GM19468 (cell line): ENCODE measurements around the gene MMP8.
A peak's percentile ranks its signal among the peaks of the same experiment; 100 is the strongest.

Experiments
- ATAC-seq: cut with Tn5 transposase; IDR thresholded peaks from one replicate; pipeline ENCODE4 v1.9.1; 2021; ENCODE audit warnings: mild to moderate bottlenecking, moderate library complexity, moderate number of reproducible peaks; ENCODE audit not compliant: unreplicated experiment; ENCODE audit errors: extremely low read depth

MMP8 gene

DNA sequence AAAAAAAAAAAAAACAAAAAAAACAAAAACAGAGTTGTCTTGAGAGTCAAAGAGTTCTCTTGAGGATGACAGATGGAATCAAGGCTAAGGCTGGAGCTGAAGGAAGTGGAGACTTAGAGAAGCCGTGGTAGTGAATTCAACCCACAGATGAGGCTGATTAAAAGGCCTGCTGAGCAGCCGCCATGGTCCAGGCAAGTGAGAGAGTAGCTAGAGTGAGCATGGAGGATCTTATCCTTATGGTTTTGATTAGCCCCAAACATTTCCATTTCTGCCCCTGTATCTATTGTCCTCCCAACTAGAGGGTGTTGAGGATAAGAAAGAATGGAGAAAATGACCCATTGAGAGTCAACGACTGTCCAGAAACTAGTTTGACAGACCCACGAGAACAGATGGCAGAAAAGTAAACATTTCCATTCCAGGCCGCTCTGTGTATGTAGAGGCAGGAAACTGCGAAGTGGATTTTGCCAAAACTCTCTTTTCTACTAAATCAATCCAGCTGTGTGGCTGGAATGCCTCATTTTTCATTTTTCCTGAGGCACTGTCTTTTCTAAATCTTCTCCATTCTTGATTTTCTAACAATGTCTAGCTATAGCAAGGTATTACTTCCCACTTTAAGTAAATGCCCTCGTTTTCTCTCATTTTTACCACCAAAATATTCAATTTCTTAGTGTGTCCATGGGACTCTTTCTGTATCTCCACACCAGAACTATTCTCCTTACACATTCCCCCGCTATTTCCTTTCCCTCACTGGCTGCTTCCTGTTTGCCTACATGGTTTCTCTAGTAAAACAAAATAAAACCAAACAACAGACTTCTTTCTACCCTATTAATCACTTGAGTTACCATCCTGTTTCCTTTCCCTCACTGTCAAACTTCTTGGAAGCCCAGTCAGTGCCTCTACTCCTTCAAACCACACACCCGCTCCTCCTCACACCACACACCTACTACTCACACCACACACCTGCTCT lies 5.4 kb upstream of the MMP8 start:
- ATAC-seq, result no peak

DNA sequence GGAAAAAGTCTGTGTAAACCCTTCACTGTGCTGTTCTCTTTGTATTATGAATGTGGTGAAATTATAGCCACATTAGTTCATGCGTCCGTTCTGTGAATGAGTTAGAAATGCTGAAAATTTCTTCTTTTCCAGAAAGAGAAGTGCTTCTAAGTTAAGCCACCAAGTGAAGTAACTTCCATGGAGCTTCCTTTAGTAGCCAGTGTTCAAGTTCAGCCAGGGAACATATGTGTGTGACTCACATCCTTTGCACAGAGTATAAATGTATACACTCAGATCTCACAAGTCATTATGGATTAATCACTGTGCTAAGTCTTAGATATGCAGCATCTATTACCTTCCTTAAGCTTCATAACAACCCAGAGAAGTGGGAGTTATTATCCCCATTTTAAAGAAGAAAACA lies 3.1 kb upstream of the MMP8 start:
- no peak for ATAC-seq

DNA sequence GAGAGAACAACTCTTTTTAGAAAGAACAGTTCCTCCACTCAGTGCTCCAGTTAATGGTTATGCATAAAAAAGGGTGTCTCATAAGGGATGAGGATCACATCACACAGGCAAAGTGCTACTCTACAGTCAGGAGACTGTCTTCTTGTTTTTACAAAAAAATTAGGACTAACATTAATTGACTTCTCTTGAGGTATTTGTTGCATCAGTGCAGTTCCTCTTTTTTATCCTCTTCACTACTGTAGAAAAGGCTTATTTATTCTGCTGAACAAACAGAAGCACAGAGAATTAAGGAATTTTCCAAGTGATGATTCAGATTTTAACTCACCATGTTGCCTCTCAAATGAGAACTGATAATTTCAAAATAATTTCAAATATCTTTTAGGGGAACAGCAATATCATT lies 1.9 kb downstream of the MMP8 start:
- no peak for ATAC-seq

DNA sequence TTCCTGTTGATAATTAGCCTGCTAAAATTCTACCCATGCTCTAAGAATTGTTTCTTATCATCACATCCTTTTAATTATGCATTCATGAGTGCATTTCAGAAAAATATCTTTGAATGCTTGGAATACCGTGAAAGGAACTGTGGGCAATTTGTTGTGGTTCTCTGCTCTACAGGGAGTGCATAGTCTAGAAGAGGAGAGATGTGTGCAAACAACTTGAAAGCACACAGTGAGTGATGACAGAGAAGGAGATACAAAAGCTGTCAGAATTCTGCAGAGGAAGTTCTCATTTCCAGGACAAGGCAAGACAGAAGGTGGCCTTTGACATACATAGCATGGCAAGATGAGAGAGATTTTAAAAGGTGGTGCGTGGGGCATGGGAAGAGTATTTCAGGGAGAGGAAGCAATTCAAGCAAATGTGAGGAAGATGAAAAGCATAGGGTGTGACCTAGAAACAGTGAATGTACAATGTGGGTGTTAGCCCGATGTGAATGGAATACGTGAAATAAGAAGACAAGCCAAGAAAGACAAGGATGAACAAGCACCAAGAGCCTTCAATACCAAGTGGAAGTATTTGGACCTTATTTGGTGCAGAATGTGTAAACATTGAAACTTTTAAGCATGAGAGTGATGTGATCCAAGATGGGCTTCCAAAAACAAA lies 5.0 kb downstream of the MMP8 start:
- no peak for ATAC-seq

DNA sequence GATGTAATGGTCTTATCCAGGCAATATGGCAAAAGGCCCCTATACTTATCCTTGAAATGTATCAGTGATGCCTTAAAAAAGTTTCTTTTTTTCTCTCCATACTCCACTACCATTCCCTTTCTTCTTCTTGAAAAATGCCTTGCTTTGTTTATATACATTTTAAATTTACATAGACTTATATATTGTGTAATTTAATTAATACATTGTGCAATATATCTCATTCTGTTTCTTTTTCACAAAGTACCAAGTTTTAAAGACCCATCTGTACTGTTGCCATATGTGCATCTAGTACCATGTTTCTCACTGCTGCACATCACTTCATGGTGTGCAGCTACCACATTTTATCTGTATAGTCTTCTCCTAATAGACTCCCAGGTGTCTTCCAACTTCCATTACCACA lies 7.5 kb downstream of the MMP8 start:
- no peak for ATAC-seq

DNA sequence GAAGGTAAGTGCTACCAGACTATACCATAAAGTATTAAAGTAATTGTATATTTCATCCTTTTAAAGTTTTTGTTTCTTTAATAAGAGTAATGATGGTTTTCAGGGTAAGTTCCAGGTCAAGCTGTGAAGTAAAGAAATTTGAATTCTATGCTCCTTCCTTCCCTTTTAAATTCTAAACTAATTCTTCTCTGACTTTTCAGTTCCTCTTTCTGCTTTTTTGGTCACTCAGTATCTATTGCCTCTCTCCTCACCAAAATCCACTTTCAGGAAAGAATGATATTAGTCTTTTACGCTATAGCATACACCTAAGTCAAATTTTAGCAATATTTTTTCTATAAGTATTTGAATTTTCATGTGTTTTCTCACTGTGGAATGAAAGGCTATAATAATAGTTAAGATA lies 8.2 kb downstream of the MMP8 start:
- ATAC-seq, result peak; percentile 63

DNA sequence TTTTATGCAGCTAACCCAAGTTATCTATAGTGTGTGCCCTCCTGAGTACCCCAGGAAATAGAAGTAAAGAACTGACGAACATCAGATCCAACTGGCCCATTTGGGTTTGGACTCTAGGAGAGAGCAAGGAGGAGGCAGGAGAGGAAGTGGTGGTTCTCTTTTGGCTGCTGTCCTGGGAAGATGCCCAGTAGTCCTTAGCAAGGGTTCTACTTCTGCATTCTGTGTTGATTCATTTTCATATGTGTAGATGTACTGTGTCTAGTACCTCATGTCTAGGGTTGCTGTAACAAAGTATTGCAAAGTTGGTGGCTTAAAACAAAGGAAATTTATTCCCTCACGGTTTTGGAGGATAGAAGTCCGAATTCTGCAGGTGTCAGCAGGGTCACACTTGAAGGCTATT lies 12.6 kb downstream of the MMP8 start:
- ATAC-seq, result no peak

DNA sequence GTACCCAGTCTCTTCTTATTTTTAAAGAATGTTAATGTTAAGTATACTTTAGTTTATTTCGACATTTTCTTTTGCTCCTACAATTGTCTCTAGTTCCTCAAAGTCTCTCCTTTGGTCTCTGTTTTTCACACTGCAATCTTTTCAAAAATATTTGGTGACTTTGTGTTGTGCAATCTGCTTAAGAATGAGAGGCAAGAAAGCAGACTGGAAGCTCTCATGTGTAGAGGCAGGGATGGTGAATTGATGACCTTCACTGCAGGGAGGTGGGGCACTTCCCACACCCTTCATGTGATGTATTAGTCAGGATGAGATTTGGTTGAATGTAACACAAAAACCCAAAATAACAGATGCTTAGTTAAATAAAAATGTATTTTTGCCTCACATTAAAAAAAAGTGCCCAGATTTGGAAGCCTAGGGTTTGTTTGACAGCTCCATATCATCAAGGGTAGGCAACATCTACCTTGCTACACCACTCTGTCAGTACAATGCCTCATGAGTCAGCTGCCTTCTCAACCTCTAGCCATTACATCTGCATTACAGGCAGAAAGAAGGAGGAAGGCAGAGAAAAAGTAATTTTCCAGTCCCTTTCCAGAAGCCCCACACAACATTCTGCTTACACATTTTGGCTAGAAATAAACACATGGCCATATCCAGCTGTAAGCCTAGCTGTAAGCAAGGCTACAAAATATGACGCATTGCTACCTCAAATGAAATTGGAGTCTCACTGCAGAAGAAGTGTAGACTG lies 15.4 kb downstream of the MMP8 start:
- ATAC-seq, result no peak

DNA sequence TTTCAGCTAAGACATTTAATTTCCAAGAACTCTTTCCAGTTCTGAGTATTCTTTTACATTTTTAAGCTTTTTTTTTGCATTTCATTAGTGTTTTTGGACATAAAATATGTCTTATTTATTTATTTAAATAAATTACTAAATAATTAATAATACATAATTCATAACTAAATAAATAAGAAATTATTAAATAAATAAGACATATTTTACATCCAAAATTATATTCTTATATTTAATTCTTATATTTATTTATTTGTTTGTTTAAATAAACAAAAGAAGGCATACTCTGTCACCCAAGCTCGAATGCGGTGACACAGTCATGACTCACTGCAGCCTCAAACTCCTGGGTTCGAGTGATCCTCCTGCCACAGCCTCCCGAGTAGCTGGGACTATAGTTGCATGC lies 16.1 kb downstream of the MMP8 start:
- no peak for ATAC-seq

DNA sequence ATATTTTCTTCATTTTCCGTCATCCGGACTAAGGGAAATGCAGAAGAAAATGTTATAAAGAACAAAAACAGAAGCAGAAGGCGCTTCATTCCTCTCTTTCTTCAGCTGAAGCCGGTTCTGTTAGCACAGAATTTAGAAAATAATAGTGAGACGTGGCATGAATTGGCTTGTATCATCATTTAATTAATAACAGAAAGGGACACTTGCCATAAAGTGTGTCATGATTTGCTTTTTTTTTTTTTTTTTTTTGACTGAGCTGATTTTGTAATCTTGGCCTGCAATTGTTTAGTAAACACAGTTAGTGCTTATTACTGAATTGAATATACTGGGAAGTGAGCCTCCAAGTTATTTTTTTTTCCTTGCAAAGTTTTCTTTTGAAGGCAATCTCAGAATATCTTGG lies 19.1 kb downstream of the MMP8 start, which contains the start of gene MMP27:
TSS of gene MMP27 (minus strand) at position 144 of the 400 bp plus-strand sequence. CDS start at position 89, 55 bp downstream.
- ATAC-seq, result no peak

DNA sequence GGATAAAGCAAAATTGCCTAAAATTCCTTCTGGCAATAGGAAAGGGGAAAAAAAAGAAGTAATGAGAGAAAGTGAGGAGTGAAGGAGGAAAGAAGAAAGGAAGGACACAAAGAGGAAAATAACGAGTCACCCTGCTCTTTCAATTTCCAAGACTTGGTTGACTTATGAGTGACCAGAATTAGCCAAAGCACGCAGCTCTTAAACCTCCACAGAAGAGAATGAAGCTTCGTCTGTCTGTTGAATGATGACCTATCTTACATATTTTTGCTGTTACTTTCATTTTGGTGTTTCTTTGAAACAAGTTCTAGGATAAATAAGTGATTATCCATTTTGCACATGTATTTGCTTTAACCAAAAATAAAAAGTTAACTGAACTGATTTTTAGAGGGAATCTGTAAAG lies 19.9 kb downstream of the MMP8 start:
- ATAC-seq, result no peak

DNA sequence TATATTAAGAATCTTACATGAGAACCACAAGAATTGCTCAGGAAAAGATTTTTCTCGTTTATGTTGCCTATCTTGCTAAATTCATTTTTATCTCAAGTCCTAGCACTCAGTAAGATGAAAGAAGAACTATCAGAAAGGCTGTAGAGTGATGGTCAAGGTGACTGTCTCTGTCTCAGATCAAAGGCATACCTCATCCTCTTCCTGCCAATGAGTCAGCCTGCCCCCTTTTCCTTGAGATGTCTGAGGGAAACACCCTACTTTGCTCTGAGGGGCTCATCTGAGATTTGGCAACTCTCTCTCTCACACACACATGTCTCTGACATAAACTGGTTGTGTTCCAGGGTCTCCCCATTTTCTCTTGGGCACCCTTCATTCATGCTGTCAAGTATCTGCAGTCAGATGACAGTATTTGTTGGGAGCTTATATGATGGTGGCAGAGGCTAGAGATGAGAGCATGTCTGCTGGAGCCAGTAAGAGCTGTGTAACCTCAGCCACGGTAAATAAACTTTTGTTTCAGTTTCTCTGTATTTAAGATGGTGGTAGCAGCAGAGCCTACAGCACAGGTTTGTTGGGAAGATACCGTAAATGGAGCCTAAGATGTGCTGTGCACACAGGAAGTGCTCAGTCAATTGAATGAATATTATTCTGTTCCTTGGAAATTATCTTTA lies 20.8 kb downstream of the MMP8 start:
- no peak for ATAC-seq

DNA sequence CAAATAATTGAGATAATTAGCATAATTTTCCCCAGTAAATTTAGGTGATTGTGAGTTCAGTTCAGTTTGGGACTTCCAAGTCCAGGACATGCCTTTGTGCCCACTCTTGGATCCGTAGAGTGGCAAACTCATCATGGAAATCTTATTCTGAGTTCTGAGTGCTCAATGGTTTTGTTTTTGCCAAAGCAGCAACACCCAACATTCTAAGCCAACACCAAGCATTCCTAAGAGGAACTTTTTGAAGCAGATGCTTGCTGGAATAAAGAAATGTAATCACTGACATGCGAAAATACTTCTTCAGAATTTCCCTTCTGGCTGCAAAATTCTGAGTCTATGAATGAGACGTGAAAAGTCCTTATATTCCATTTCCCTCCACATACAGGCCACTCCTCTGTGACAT lies 29.6 kb downstream of the MMP8 start:
- no peak for ATAC-seq

DNA sequence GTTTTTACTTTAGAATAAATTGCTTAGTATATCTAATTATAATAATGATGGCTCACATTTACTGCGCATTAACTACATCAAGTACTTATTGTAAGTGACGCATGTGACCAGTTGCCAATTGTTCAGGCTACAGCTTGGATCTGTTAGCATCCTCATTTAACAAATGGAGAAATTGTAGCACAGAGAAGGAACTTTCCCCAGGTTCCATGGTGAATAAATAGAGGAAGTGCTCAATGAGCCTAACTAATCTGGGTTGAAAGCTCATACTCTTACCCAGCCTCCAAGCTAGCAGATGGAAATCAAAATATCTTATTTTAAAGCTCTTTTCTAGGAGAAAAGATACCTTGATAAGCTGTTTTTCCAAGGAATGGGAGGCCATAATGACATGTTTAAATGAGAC lies 39.0 kb downstream of the MMP8 start:
- ATAC-seq, result no peak

DNA sequence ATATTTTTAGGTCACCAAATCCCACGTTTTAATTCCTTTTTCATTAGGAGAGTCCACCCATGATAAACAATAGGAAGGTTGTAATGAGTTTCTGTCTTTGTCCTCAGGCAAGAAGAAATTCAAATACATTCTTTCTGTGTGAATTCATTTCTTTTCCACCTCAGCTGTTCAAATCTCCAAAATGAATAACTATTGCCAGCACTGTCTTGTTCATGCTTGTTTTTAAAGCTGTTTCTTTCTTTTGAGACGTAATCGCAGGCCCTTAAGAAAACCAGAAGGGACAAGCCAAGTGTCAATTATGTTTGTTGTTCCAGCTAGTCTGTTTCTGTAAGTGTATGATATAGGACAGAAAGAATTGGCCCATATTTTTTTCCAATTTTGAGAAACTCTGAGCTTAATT lies 39.4 kb downstream of the MMP8 start:
- ATAC-seq, result no peak

DNA sequence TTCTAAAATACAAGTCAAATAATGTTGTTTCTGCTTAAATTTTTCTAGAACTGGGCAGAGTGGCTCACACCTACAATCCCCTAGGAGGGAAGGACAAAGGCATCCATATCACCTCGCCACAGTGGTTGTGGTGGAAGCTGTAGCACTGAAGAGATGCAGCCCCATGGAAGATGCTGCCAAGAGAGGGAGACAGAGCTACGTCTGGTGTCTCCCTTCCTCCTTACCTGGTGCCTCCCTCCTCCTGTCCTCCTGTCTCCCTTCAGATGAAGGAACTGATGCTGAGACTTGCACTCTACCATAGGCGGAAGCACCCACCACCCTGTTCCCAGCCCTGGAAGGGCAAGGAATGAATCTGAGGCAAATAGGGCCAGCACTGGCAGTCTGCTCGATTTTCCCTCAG lies 41.5 kb downstream of the MMP8 start:
- ATAC-seq, result no peak

DNA sequence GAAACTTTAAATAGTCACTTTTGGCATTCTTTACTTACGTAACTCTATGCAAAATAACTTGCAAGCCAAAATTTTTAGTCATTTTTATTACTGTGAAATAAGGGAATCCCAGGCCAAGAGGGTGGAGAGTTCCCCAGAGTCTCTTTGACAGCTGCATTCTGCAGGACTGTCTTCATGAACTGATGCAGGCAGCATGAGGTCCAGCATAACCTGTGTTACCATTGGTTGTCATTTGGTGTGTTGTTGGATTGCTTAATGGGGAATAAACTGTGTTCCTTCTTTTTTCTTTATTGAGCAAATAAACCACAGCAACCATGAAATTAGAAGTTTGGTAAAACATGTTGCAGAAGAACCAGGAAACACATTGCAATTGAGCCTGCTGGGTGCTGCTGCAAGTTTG lies 43.8 kb downstream of the MMP8 start:
- ATAC-seq, result no peak

DNA sequence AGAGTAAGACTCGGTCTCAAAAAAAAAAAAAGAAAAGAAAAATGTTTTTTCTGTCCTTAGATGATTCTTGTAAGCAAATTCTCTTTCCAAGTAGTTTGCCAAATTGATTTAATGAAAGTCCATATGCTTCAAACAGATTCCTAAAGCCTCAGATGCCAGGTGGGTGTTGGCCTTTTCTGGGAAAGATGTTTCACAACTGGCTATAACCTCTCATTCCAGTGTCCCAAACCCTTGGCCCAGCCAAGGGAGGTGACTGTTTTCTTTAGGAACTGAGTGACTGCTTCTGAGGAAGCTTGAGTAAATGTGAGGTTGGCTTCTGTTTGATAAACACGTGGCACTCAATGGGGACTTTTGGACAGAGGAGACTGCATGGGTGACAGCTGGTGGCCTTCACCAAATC lies 46.7 kb downstream of the MMP8 start:
- no peak for ATAC-seq

DNA sequence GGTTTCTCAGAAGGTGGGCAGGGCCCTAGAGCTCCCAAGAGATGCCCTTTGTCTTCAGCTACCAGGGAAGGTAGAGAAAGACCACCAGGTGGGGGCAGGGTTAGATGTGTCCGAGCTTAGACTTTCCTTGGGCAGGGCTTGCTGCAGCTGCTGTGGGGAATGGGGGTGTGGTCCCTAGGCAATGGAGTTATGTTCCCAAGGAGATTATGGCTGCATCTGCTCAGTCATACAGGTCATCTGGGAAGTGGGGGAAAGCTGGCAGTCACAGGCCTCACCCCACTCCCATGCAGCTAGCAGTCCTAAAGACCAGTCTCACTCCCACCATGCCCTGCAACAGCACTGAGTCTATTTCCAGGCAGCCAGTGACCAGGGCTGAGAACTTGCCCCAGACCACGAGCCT lies 48.7 kb downstream of the MMP8 start:
- ATAC-seq, result no peak

DNA sequence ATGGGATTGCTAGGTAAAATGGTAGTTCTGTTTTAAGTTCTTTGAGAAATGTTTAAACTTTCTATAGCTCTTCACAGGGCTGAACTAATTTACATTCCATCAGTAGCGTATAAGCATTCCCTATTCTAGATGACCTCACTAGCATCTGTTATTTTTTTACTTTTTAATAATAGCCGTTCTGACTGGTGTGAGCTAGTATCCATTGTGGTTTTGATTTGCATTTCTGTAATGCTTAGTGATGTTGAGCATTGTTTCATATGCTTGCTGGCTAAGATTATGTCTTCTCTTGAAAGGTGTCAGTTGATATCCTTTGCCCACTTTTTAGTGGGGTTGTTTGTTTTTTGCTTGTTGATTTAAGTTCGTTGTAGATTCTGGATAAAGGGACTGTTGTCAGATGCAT lies 55.1 kb downstream of the MMP8 start:
- ATAC-seq, result peak; percentile 14
